Loucy (cell line): ENCODE results near the gene APBB1.

Experiments
- H2AFZ ChIP-seq: fragments of 200-600 bp; sonication (generic); 2 replicates; pipeline ENCODE4 v1.6.0; 2016; ENCODE audit warnings: antibody characterized with exemption, mild to moderate bottlenecking, low read length, moderate library complexity
- H3F3A ChIP-seq: fragments of 200-600 bp; 2 replicates; pipeline ENCODE4 v1.6.0; 2016; ENCODE audit warnings: antibody characterized with exemption, low read depth, mild to moderate bottlenecking
- H3K27me3 ChIP-seq: fragments of 200-600 bp; sonication (generic); 2 replicates; pipeline ENCODE4 v1.6.1; 2014; ENCODE audit warnings: low read length, mild to moderate bottlenecking; ENCODE audit not compliant: insufficient read depth, poor library complexity, severe bottlenecking
- H3K36me3 ChIP-seq: fragments of 200-600 bp; sonication (generic); 2 replicates; pipeline ENCODE4 v1.6.1; 2016; ENCODE audit warnings: low read length; ENCODE audit not compliant: insufficient read depth
- H3K4me1 ChIP-seq: fragments of 200-600 bp; sonication (generic); 2 replicates; pipeline ENCODE4 v1.5.1; 2014; ENCODE audit warnings: low read length, mild to moderate bottlenecking; ENCODE audit not compliant: insufficient read depth, poor library complexity, severe bottlenecking
- H3K4me2 ChIP-seq: fragments of 200-600 bp; sonication (generic); 2 replicates; pipeline ENCODE4 v1.6.0; 2014; ENCODE audit warnings: antibody characterized with exemption, low read length, low read depth, mild to moderate bottlenecking; ENCODE audit not compliant: poor library complexity, severe bottlenecking
- H3K4me3 ChIP-seq: fragments of 200-600 bp; sonication (generic); 2 replicates; pipeline ENCODE4 v1.5.1; 2014; ENCODE audit warnings: low read length, mild to moderate bottlenecking, mixed read lengths; ENCODE audit not compliant: poor library complexity, severe bottlenecking
- H3K79me2 ChIP-seq: fragments of 200-600 bp; sonication (generic); 2 replicates; pipeline ENCODE4 v1.6.1; 2014; ENCODE audit warnings: low read length; ENCODE audit not compliant: insufficient read depth
- H3K9ac ChIP-seq: fragments of 200-600 bp; sonication (generic); 2 replicates; pipeline ENCODE4 v1.6.0; 2014; ENCODE audit warnings: mild to moderate bottlenecking, low read depth, low read length, moderate library complexity; ENCODE audit not compliant: poor library complexity, severe bottlenecking
- H3K9me2 ChIP-seq: fragments of 200-600 bp; sonication (generic); replicated peaks from 2 replicates; pipeline ENCODE4 v1.6.1; 2016; ENCODE audit warnings: low read depth, low read length, mixed read lengths
- H3K9me3 ChIP-seq: fragments of 200-600 bp; sonication (generic); 2 replicates; pipeline ENCODE4 v1.6.1; 2014; ENCODE audit warnings: mild to moderate bottlenecking, antibody characterized with exemption, low read length, low read depth; ENCODE audit not compliant: insufficient read depth
- H4K20me1 ChIP-seq: fragments of 200-600 bp; sonication (generic); 2 replicates; pipeline ENCODE4 v1.6.0; 2014; ENCODE audit warnings: antibody characterized with exemption, low read length, mild to moderate bottlenecking; ENCODE audit not compliant: insufficient read depth, poor library complexity, severe bottlenecking
- EZH2phosphoT487 ChIP-seq: fragments of 200-600 bp; IDR thresholded peaks from 2 replicates; pipeline ENCODE4 v1.6.1; 2018; ENCODE audit warnings: antibody characterized with exemption, mild to moderate bottlenecking, moderate library complexity, borderline replicate concordance
- TF ChIP-seq, protein P1 (sequence below): fragments of 200-600 bp; sonication (generic); conservative IDR thresholded peaks from 2 replicates; pipeline ENCODE4 v1.5.1; 2014; ENCODE audit warnings: mild to moderate bottlenecking, antibody characterized with exemption, low read length

Gene APBB1

DNA sequence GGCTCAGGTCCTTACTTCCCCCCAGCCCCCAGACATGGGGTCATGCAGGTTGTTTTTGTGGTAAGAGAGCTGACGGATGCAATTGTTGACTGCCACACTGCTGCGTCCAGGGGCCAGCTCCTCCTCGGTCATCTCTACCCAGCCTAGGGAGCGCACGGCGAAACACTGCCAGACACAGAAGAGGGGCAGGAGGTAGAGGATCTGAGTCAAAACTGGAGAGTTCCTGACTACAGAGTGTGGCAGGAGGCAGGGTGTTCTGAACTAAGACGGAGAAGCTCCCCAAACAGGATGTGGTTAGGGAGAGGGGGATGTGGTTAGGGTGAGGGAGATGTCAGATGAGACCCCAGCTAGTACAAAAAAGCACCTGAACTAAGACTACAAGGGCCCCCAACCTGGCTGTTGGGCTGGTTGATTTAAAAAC is 16.3 kb downstream of the APBB1 start:
- no peaks in the 10 kb centered on the region for H3K27me3 ChIP-seq
- no peaks in the 10 kb centered on the region for H3K9me3 ChIP-seq
- peaks cover 34% of the 10 kb centered on the region for H3K4me1 ChIP-seq
- no peaks in the 10 kb centered on the region for H3F3A ChIP-seq
- H3K4me3 ChIP-seq: peak overlapping the region; percentile 71
- peak overlapping the region; percentile 98 for H3K4me2 ChIP-seq
- no peak for TF ChIP-seq EZH2phosphoT487
- TF ChIP-seq, protein P1, sequence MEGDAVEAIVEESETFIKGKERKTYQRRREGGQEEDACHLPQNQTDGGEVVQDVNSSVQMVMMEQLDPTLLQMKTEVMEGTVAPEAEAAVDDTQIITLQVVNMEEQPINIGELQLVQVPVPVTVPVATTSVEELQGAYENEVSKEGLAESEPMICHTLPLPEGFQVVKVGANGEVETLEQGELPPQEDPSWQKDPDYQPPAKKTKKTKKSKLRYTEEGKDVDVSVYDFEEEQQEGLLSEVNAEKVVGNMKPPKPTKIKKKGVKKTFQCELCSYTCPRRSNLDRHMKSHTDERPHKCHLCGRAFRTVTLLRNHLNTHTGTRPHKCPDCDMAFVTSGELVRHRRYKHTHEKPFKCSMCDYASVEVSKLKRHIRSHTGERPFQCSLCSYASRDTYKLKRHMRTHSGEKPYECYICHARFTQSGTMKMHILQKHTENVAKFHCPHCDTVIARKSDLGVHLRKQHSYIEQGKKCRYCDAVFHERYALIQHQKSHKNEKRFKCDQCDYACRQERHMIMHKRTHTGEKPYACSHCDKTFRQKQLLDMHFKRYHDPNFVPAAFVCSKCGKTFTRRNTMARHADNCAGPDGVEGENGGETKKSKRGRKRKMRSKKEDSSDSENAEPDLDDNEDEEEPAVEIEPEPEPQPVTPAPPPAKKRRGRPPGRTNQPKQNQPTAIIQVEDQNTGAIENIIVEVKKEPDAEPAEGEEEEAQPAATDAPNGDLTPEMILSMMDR: no peak
- H4K20me1 ChIP-seq: no peaks in the 10 kb centered on the region
- no peaks in the 10 kb centered on the region for H3K9me2 ChIP-seq
- H3K9ac ChIP-seq: peak overlapping the region; percentile 62
- peak overlapping the region; percentile 48; the same call in 1 of the 2 replicates for H2AFZ ChIP-seq
- H3K79me2 ChIP-seq: no peaks in the 10 kb centered on the region
- H3K36me3 ChIP-seq: no peaks in the 10 kb centered on the region

DNA sequence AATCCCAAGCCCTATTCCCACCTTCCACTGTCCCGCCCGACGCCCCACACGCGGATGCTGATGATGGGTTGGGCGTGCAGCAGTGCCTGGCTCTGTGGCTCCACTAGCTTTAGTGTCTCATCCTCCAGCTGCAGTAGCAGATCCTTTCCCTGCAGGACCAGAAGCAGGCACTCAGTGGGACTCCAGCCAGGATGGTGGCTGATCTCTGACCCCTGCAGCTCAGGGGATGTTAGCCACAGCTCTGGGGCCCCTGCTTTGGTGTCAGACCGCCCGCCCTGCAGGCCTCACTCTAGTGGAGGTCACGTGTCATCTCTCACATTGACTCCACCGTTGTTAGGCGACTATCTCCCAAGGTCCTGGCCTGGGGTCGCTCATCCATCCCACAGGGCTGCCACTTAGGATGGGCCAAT is 16.8 kb downstream of the APBB1 start:
- H3K36me3 ChIP-seq: no peaks in the 10 kb centered on the region
- no peaks in the 10 kb centered on the region for H3K79me2 ChIP-seq
- no peaks in the 10 kb centered on the region for H3F3A ChIP-seq
- H3K4me2 ChIP-seq: peak overlapping the region; percentile 98
- H3K9me3 ChIP-seq: no peaks in the 10 kb centered on the region
- peaks cover 34% of the 10 kb centered on the region for H3K4me1 ChIP-seq
- H3K27me3 ChIP-seq: no peaks in the 10 kb centered on the region
- peak overlapping the region; percentile 62 for H3K9ac ChIP-seq
- peak overlapping the region; percentile 48; the same call in 1 of the 2 replicates for H2AFZ ChIP-seq
- no peaks in the 10 kb centered on the region for H4K20me1 ChIP-seq
- no peaks in the 10 kb centered on the region for H3K9me2 ChIP-seq
- no peak for TF ChIP-seq EZH2phosphoT487
- TF ChIP-seq, protein P1: no peak
- peak overlapping the region; percentile 71 for H3K4me3 ChIP-seq

DNA sequence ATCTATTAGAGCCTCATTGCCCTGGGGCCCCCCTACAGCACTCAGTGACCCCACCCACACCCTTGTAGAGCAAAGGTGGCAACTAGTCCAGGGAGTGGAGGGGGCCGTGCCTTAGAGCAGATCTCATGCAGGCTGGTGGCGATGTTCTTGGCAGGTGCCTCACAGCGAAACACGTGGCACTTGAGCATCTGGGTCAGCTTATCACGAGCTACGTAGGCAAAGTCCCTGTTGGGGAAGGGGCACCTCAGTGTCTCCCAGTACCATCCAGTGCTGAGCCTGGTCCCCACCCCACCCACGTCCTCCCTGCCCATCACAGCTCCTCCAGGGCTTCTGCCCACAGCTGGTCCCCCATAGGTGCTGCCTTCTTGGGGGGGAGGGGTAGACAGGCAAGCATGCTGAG is 17.4 kb downstream of the APBB1 start:
- peaks cover 34% of the 10 kb centered on the region for H3K4me1 ChIP-seq
- H4K20me1 ChIP-seq: no peaks in the 10 kb centered on the region
- H3K9ac ChIP-seq: peak overlapping the region; percentile 62
- H2AFZ ChIP-seq: no peak overlapping the region
- H3K4me2 ChIP-seq: peak overlapping the region; percentile 98
- H3K36me3 ChIP-seq: no peaks in the 10 kb centered on the region
- no peaks in the 10 kb centered on the region for H3K79me2 ChIP-seq
- no peaks in the 10 kb centered on the region for H3F3A ChIP-seq
- H3K9me3 ChIP-seq: no peaks in the 10 kb centered on the region
- no peaks in the 10 kb centered on the region for H3K9me2 ChIP-seq
- TF ChIP-seq EZH2phosphoT487: no peak
- TF ChIP-seq, protein P1: no peak
- no peak overlapping the region for H3K4me3 ChIP-seq
- H3K27me3 ChIP-seq: no peaks in the 10 kb centered on the region
